Measurements from ENCODE around the gene ZNF648.

The ZNF648 gene

GRCh38 chr1:182004601-182005000 lies 56.9 kb downstream of the ZNF648 start:
- in situ Hi-C loops (cut with HindIII; ENCODE audit: low sequenced_read_pairs) = no loop called here
- H3K4me3 ChIP-seq (ENCODE audit: low read depth, low read length) = no peak overlapping the region
- TF ChIP-seq CTCF (IDR thresholded peaks at IDR 0.05; ENCODE audit: low read depth, low read length, missing control alignments) = no peak
- DNase-seq (ENCODE audit: low read depth) = no peak
